Naive thymus-derived CD4-positive, alpha-beta T cell (primary cell): ENCODE data around the gene BPHL. TPM values are rescaled to one million over a fixed set of nuclear protein-coding genes. Genes with fewer than 3 reads are reported as not detected.

Source experiments
- polyA plus RNA-seq, 2 donors: library from polyadenylated mRNA; unstranded; fragments of 300-500 nt; fragmentation: Illumina TruSeq; gene quantifications; one replicate each; pipeline ENCODE4 v1.2.3, GENCODE V29; 2021
- total RNA-seq, 6 experiments: library from RNA in 5 of 6; stranded (reverse) in 5 of 6; gene quantifications; 1 replicate in 5 of 6; 2 replicates in 1 of 6; pipeline ENCODE4 v1.2.3 and lab custom pipeline; 2021 to 2026

The BPHL gene
- total and polyA plus RNA-seq, 7 experiments from 2014 or later = 7.9 to 18.0 (median 9.6) TPM

Other genes with a start within 250 kb of the BPHL start
- gene SERPINB9, start 215.4 kb upstream of the BPHL start, total RNA-seq = 10 to 100 TPM; 25.1 to 74.4 (median 52.0) TPM
- gene SERPINB9, start 215.4 kb upstream of the BPHL start, polyA plus RNA-seq = 10 to 100 TPM; 33.1 to 34.1 TPM
- gene SERPINB6, start 147.1 kb upstream of the BPHL start, total RNA-seq = 10 to 100 TPM; 19.7 to 60.5 (median 56.4) TPM
- 10 to 100 TPM; 77.9 to 94.2 TPM for gene SERPINB6, start 147.1 kb upstream of the BPHL start, polyA plus RNA-seq
- 10 to 100 TPM in 4 of 5 experiments, 1 to 10 TPM in 1; 8.1 to 34.6 (median 22.6) TPM for gene NQO2, start 118.8 kb upstream of the BPHL start, total RNA-seq
- gene NQO2, start 118.8 kb upstream of the BPHL start, polyA plus RNA-seq = 10 to 100 TPM; 44.4 to 52.0 TPM
- 10 to 100 TPM; 20.3 to 34.8 (median 32.4) TPM for gene RIPK1, start 50.2 kb upstream of the BPHL start, total RNA-seq
- 10 to 100 TPM; 17.1 to 25.4 TPM for gene RIPK1, start 50.2 kb upstream of the BPHL start, polyA plus RNA-seq
- gene TUBB2A, start 38.8 kb downstream of the BPHL start, total RNA-seq = 10 to 100 TPM in 2 of 5 experiments, 1 to 10 TPM in 3; 2.2 to 39.6 (median 3.1) TPM
- gene TUBB2A, start 38.8 kb downstream of the BPHL start, polyA plus RNA-seq = 1 to 10 TPM; 1.3 to 5.4 TPM
- 1 to 10 TPM in 1 of 5 experiments, under 1 TPM in 2, not detected in 2; 0.27 to 1.6 (median 0.54) TPM for gene TUBB2B, start 108.9 kb downstream of the BPHL start, total RNA-seq
- gene TUBB2B, start 108.9 kb downstream of the BPHL start, polyA plus RNA-seq = under 1 TPM in 1 of 2 donors, not detected in 1; 0.18 TPM
- gene PSMG4, start 140.2 kb downstream of the BPHL start, total RNA-seq = 10 to 100 TPM; 15.6 to 45.0 (median 27.7) TPM
- gene PSMG4, start 140.2 kb downstream of the BPHL start, polyA plus RNA-seq = 10 to 100 TPM; 53.8 to 81.7 TPM